Fibroblast of the aortic adventitia (primary cell): ENCODE results near the gene BLTP3A. TPM values are rescaled to one million over a fixed set of nuclear protein-coding genes. Genes with fewer than 3 reads are reported as not detected.
"Not testable (repeated sequence)": the region's sequence is repeated elsewhere in the genome, so short reads cannot be mapped to it uniquely, and the experiment has no call there.

Experiments used
- DNase-seq: peaks from one replicate; pipeline ENCODE4 v3.0.0-alpha.2; 2010; ENCODE audit warnings: low read depth
- H3K4me3 ChIP-seq: 2 replicates; pipeline ENCODE4 v1.5.1; 2011; ENCODE audit warnings: low read depth, mild to moderate bottlenecking, control low read depth, low read length, moderate library complexity
- CTCF ChIP-seq: IDR thresholded peaks from 2 replicates; pipeline ENCODE4 v1.5.1; 2011; ENCODE audit warnings: mild to moderate bottlenecking, low read length, control low read depth, inconsistent platforms; ENCODE audit not compliant: insufficient read depth
- total RNA-seq: library from RNA; depleted of rRNA; stranded (reverse); fragments of >200 nt; gene quantifications from 2 replicates; pipeline ENCODE4 v1.2.3, GENCODE V29; 2012; ENCODE audit warnings: low replicate concordance

Gene BLTP3A
- total RNA-seq, 1 donor: 8.9 TPM

- TF ChIP-seq CTCF: no peak
- no peak overlapping the region for H3K4me3 ChIP-seq
- DNase-seq: no peak
Measured at GRCh38 chr6:34810017-34810882, 18.4 kb downstream of the BLTP3A start.

DNA sequence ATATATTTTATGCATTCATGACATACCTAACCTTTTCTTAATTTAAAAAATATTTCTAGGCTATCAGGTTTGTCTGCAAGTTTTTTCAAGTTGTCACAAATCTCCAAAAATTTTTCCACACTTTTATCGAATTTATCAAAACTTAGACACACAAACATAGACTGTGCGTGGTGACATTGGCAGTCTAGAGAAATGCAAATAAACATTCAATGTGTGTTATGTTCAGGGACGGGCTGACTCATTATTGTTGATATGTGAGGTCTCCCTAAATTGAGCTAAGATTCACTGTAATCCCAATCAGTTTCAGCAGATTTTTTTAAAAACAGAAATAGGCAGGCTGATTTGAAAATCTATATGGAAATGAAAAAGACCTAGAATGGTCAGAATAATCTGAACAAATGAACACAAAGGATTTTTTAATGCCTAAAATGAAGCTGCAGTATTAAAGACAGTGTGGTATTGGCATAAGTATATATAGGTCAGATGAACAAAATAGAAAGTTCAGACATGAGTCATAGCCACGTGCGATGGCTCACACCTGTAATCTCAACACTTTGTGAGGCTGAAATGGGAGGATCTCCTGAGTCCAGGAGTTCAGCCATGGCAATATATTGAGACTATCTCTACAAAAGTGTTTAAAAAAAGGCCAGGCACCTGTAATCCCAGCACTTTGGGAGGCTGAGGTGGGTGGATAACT, 19.2 kb downstream of the BLTP3A start:
- no peak overlapping the region for H3K4me3 ChIP-seq
- no peak for DNase-seq
- no peak for TF ChIP-seq CTCF

DNA sequence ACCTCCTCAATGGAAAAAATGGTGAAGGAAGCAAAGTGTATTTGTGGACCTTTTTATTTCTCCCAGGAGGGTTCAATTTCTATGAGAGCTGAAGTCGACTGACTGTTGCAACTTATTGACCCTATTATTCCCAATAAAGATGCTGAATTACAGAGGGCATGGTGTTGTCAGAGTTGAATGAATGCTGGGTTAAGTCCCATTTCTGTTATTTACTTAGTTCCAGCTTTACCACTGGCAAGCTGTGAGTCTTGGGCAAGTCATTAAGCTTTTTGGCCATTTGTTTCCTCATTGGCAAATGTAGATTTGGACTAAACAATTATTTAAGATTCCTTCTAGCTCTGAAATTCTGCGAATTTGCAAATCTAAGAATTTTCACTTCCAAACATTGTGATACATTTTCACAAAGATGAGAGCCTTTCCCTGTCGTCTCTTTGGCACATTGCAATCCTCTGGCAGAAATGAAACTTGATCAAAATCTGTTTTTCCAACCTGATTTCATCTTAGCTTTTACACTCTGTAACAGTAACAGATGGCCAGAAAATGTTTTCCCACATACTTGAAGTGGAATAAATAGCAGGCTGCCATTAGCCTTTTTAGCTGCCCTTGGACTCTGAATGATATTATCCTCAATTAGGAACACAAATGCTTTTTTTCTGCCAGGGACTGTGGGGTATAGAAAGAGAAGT, 21.3 kb downstream of the BLTP3A start:
- H3K4me3 ChIP-seq: no peak overlapping the region
- TF ChIP-seq CTCF: no peak
- DNase-seq: no peak

- no peak overlapping the region for H3K4me3 ChIP-seq
- no peak for TF ChIP-seq CTCF
- DNase-seq: no peak
Measured at GRCh38 chr6:34816635-34817301, 24.9 kb downstream of the BLTP3A start.

GRCh38 chr6:34817446-34817845, 25.6 kb downstream of the BLTP3A start:
- no peak overlapping the region for H3K4me3 ChIP-seq
- DNase-seq: no peak

GRCh38 chr6:34818872-34819570, 27.1 kb downstream of the BLTP3A start:
- not testable (repeated sequence) for H3K4me3 ChIP-seq, DNase-seq

More at GRCh38 chr6:34817446-34817845, 25.6 kb downstream of the BLTP3A start:
- TF ChIP-seq CTCF: no peak
